NCI-H748 (cell line): ENCODE measurements around the gene TUBB4B.

Source experiments
- DNase-seq: peaks from one replicate; lab custom pipeline; 2025; ENCODE audit not compliant: unreplicated experiment; lab: John Stamatoyannopoulos, UW

TUBB4B gene

DNA sequence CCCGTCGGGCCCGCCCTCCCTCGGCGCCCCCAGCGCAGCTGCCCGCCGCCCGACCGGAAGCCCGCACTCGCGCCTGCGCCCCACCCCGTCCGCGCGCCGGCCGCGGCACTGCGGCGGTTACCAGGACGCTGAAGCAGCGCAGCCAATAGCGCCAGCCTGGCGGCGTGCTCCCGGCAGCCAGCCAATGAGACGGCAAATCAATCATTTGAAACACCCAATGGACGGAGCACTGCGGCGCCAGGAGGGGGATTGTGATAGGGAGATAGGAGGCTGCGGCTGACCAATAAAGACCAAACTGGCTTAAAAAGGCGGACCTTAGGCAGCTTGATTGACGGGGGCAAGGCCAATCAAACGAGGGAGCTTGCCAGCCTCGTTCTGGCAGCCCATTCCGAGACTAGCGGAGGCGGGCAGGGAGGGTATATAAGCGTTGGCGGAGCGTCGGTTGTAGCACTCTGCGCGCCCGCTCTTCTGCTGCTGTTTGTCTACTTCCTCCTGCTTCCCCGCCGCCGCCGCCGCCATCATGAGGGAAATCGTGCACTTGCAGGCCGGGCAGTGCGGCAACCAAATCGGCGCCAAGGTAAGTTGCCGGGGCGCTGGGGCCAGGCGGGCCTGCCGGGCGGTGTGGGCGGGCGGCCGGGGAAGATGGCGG is at the start of gene TUBB4B:
Gene TUBB4B, plus strand, starts transcription at position 447 of the 649 bp plus-strand sequence. Its CDS starts 74 bp downstream, at position 521.
- DNase-seq: peak; percentile 100

DNA sequence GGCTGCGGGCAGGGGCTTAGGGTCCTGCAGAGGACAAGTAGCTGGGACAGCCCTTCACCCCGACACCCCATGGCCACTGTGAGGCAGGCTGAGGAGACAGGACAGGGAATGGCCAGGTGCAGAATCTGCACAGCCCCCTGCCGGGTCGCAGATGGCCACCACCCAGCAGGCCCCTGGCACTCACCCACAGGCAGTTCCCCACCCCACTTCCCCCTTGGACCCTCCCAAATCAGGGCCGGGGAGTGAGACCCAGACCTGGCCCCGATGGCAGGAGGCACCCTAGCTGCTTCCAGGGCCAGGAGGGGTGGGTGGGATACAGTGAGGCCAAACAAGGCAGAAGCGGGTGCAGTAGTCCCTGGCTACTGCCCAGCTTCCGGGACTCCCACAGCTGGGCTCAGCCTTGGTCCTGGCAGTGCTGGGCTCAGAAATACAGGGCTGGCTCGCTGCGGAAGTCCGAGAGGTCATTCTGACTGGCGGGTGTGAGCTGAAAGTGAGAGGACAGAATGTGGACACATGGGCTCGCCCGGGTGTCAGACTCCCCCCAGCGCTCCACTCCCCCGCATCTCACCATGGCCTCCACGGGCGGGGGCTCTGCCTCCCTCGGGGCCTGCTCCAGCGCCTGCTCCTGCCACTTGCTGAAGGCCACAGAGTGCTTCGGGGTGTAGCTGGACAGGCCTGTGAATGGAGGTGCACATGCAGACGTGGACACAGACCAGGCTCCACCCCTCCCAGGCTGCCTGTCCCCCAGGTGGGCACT is 49.2 kb upstream of the TUBB4B start:
- no peak for DNase-seq

DNA sequence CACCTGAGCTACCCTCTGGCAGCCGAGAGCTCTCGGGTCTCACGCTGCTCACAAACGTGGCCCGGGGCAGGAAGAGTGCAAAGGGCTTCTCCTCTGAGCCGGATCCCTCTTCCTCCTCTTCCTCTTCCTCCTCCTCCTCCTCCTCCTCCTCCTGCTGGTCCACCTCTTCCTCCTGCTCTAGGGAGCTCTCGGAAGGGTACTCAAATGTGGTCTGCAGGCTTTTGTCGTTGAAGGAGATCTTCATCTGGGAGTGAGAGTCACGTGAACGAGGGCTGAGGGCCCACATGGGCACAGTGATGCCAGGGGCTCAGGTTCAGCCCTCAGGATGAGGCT is 48.7 kb upstream of the TUBB4B start:
- DNase-seq: no peak

DNA sequence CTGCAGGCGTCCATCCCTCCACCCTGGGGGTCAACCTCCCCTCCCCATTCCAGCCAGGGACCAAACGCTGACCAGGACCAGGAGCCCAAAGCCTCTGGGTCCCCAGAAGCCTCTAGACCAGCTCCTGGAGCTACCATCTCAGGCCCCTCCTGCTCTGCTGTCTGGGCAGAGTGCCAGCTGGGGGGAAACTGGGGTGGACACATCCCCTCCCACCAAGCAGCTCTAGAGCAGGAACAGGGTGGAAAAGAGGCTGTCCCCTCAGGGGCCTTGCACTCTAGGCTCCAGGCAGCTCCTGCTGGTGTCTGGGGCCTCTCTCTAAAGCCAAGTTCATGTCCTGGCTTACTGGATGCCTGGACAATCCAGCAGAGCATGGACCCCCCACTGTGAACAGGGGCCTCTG is 48.2 kb upstream of the TUBB4B start:
- no peak for DNase-seq

DNA sequence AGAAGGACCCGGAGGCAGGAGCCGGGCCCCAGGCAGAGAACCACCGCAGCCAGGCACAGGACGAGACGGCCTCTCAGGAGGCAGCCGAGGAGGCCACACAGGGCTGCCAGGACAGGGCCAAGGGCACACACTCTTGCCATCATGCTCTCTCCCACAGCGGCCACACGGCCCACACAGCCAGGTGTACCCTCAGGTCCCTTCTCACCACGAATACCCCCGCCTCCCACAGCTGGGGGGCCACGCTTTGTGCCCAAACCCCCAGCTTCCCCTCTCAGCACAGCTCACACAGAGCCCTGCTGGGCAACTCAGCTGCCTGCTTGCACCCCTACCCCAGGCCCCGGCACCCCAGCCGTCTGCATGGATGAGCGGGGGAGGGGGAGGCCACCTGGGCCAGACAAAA is 47.3 kb upstream of the TUBB4B start:
- no peak for DNase-seq

DNA sequence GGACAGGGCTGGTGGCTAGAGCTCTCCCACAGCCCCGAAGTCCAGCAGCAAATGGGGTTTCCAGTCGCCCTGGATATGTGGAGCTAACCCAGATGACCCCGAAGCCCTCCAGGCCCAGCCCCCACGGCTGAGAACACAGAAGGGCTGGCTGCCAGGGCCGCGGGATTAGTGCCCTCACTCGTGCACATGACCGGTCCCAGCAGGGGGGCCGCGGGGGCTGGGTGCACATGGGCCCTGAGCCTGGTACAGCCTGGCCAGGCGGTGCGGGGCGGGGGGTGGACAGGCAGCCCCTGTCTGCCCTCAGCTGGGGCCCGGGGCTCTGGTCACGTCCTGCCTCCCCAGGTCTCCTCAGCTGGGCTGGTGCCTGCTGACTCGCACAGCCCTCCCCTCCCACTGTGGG is 46.7 kb upstream of the TUBB4B start:
- no peak for DNase-seq

DNA sequence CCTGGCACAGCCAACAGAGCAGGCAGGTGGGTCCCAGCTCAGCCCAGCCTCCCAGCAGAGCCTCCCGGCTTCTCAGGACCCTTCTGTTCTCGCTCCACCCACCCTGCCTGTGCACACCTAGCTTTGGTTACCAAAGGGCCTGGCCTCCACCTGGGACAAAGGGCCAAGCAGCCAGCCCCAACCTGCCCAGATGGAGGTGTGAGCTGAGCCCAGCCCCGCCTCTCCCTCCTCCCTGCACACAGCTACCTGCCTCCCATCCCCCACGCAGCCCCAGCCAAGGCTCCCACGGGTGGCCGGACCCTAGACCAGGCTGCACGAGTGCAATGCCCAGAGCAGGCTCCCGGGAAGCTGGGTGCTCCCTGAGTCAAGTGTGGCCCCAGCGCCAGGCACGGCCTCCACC is 46.2 kb upstream of the TUBB4B start:
- peak; percentile 32 for DNase-seq

DNA sequence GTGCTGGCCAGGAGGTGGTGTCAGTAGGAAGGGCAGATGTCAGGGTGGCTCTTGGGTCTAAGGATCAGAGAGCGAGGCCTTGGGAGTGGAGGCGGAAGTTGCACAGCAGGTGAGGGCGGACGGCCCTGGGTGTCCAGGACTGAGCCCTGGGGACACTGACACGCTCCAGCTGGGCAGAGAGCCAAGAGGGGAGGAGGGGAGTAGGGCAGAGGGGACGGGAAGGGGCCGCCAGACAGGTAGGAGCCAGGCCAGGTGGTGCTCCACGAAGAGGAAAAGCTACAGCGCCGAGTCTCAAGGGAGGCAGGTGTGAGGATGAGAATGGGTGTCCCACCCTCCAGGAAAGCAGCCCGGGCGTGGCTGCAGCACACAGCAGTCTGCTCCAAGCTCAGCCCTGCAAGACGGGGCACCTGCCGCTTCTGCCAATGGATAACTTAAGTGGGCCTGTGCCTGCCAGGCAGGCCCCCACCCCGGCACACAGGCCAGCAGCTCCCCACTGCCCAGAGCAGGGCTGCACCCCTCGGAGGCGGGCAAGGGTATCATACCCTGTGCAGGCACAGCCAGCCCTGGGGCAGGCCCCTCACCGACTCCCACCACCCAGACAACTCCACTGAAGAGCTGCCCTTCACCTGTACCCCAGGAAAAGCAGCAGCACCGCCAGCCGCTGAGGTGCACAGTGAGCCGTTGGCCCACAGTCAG is 45.4 kb upstream of the TUBB4B start:
- DNase-seq: peak; percentile 94

DNA sequence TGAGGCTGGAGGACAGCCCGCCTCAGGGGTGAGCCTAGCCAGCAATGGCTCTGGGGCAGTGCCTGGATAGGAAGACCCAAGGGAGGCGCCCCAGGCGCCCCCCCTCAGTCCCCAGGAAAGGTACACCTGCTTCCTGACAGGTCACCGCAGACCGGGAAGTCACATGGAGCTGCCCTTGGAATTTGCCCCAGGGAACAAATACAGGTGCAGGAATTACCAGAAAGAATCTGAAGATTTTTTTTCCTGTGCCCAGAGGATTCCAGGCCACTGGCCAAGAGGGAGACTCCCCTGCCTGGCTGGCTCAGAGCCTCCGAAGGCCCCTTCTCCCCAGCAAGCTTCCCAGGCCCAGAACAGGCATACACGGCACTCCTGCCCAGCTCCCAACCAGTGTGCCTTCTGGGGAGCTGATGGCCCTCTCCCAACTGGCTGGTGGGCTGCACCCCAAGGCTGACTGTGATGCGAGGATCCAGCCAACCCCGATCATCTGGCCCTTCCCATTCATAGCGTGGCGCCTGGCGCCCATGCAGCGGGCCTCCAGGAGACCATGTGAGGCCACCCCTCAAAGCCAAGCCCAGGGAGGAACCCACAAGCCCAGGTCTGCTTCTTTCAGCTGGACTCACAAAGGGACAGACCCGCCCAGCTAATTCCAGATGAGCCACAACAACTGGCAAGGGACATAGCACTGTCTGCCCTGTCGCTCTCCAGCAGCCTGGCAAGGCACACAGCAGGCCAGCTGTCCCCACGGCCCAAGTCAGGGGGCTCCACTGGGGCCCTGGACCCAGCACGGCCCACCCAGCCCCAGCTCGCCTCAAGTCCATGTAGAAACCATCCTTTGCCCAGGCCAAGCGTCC is 42.8 kb upstream of the TUBB4B start:
- DNase-seq: no peak

DNA sequence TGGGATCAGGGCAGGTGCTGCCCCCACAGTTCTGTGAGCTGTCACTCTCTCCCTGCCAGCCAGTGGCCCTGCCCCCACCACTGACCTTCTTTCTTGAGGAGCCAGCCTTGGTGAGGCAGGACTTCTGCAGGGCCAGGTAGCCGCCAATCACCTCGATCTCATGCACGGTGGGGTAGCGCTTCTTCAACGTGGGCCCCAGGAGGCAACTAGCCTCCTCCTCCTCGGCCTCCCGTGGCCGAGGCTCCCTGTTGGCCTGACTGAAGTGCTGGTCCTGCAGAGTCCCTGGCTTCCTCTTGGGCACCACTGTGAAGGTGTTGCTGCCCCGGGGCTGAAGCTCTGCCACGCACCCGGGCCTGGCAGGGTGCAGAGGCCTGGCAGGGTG is 42.2 kb upstream of the TUBB4B start:
- no peak for DNase-seq

DNA sequence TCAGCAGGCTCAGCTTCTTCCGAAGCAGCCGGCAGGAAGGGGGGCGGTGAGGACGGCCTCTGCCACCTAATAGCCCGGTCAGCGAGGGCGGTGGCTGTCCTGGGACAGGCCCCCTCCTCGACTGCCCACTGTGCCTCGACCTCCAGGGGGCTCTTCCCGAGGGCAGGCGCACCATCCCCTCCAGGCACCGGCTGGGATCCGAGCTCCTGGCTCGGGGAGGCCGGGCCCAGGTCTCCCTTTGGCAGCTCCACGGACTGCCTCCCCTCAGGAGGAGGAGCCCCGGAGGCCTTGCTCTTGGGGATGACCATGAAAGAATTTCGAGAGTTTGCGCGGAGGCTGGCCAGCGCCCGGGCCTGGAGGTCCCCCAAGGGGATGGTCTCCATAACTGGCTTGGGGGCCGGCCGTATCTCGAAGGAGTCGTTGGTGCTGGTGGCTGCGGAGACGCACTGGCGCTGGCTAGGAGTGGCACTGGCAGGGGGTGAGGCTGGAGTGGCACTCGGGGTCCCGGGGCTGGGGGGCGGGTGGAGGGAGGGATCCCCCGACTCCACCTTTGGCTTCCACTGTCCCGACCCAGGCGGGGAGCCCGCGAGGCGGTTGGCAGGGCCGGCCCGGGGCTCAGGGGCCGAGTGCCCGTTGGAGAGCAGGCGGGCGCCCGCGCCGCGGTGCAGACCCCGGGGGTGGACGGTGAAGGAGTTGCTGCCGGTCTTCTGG is 41.5 kb upstream of the TUBB4B start:
- DNase-seq: peak; percentile 47

DNA sequence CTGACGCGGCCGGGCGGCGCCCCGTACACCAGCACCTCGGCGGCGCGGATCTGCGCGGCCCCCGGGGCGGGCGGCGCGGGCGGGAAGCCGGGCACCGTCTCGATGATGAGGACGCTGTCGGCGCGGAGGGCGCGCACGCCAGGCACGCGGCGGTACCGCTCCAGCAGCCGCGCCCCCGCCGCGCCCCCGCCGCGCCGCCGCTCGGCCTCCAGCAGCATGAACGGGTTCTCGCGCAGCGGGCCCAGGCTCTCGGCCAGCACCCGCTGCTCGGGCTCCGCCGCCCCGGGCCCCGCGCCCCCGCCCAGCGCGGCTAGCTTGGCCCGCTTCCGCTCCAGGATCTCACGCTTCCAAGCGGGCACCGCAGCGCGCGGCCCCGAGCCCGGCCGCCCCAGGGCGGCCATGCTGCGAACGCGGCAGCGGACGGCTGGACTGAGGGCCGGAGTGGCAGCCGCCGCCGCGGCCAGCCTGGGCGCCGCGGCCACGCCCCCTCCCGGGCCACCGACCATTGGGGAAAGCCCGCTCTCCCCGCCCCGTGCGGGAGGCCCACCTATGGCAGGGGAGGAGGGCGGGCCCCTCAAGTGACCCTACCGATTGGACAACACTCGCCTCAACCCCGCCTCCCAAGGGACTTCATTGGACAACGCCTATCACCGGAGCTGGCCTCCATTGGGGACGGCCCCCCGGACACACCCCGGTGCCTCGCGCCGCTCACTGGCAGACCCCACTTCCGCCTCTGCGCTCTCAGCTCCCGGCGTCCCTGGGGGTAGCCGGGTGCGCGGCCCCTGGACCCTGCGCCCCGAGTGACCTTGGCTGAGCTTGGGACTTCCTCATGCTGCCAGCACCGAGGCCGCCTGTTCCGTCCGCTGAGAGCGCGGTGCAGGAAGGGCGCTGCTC is 40.5 kb upstream of the TUBB4B start, which contains the start of gene TPRN:
Gene TPRN, minus strand, starts transcription at position 431 of the 894 bp plus-strand sequence. Its CDS starts 30 bp downstream, at position 401.
- peak; percentile 100 for DNase-seq

DNA sequence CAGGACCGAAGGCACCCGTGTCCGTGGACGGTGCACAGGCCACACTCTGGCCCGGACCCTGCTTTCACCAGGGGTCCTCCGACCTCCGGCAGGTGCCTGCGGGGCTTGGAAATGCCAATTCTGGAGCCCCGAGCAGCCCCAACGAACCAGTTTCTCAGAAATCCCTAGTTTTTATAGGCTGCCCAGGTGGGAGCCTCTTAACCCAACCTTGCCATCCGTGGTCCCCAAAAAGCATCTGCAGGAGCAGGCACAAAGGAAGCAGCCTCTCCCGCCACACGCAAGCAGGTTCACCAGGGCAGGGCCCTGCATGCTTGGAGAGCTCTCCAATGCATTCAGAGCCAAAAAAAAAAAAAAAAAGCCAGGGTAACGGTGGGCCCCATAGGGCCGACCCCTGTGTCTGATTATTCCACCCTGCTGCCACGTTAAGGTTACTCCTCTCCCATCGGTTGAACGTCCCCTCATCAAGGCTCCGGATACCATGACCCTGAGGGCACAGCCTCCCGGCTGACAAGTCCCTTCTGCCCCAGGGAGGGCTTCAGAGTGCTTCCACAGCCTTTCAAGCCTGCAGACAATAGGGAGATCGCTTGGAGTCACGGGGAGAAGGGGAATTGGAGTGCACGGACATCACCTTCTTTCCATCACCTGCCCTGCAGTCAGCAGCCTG is 39.8 kb upstream of the TUBB4B start:
- no peak for DNase-seq

DNA sequence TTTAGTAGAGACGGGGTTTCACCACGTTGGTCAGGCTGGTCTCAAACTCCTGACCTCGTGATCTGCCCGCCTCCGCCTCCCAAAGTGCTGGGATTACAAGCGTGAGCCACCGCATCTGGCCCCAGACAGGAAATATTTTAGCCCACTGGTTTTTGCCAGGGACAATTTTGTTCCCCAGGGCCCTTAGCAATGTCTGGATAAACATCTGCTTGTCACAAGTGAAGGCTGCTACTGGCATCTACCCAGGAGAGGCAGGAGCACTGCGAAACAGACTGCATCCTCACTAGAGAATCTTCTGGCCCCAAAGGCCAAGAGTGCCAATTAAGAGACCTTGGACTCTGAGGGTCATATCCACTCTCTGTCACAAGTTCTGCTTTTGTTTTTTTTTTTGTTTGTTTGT is 38.1 kb upstream of the TUBB4B start:
- no peak for DNase-seq

DNA sequence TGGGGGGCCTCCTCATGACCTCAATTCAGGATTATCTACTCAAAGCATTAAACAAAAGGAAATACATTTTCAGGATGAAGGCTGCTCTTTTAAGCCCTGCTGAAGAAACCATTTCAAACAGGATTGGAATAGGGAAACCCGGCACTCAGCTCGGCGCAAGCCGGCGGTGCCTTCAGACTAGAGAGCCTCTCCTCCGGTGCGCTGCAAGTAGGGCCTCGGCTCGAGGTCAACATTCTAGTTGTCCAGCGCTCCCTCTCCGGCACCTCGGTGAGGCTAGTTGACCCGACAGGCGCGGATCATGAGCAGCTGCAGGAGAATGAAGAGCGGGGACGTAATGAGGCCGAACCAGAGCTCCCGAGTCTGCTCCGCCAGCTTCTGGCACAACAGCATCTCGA is 36.4 kb upstream of the TUBB4B start:
- no peak for DNase-seq

DNA sequence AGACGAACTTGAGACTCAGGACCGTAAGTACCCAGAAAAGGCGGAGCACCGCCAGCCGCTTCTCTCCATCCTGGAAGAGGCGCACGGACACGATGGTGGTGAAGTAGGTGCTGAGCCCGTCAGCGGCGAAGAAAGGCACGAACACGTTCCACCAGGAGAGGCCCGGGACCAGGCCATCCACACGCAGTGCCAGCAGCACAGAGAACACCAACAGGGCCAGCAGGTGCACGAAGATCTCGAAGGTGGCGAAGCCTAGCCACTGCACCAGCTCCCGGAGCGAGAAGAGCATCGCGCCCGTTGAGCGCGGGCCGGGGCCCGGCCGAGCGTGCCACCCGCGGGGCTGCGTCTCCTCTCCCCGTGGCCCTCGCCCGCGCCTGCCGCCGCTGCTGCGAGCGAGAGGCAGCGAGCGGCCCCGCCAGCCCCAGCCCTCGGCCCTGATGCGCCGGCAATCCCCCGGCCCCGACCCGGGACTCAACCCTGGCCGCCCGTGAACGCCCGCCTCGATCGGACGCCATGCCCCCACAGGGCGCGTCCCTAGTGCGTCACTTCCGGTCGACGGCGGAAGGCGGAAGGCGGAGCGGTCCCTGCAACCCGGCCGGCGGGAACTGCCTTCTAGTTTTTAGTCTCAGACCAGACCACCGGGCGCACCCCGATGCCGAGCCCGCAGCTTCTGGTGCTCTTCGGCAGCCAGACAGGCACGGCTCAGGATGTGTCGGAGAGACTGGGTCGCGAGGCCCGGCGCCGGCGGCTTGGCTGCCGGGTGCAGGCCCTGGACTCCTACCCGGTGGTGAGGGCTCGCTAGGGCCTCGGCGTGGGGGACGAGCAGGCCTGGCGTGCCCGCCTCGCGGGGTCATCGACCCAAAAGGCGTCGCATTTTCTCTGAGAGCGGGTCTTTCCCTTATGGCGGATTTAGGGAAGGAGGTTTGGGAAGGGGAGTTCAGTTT is 35.7 kb upstream of the TUBB4B start, which contains the start of the genes NDOR1 and TMEM203:
Gene NDOR1, plus strand, starts transcription at position 575 of the 944 bp plus-strand sequence. Its CDS starts 78 bp downstream, at position 653.
Gene TMEM203, minus strand, starts transcription at position 523 of the 944 bp plus-strand sequence. Its CDS starts 234 bp downstream, at position 289.
- peak; percentile 87 for DNase-seq

DNA sequence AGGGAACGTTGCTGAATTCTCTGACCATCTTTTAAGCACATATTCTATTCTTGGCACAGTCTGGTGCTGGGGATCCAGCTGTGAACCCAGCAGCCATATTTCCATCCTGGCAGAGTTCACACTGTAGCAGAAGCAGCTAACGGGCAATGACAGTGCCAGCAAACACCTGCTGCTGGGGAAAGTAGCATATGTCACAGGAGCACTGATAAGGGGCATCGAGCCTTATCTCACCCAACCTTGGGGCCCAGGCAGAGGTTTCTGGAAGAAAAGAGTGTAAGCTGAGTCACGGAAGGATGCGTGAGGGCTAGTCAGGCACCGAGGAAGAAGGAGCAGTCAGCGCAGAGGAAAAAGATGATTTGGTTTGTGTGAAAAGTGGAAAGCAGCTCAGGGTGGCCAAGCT is 34.5 kb upstream of the TUBB4B start:
- no peak for DNase-seq

DNA sequence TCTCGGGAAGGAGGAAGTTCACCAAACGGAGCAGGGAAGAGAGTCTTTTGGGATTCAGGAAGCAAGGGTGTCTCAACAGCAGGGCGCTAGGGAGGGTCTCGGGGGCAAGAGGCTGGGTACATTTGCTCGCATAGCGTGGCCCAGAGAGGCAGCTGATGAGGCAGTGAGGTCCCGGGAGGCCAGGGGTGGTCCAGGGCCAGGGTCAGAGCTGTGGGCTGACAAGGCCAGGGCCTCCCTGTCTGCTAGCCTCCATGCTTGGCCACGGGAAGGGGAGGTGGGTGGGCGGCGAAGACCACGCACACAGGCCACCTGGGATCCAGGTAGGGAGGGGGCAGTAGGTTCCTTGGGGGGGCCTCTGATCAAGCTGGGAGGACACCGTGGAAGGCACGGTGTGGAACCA is 29.6 kb upstream of the TUBB4B start:
- DNase-seq: no peak
